Fibroblast of the aortic adventitia (primary cell): ENCODE results near the gene MMD2. TPM values are rescaled to one million over a fixed set of nuclear protein-coding genes. Genes with fewer than 3 reads are reported as not detected.

ENCODE experiments used
- DNase-seq: peaks from one replicate; pipeline ENCODE4 v3.0.0-alpha.2; 2010; ENCODE audit warnings: low read depth
- H3K4me3 ChIP-seq: 2 replicates; pipeline ENCODE4 v1.5.1; 2011; ENCODE audit warnings: low read depth, mild to moderate bottlenecking, control low read depth, low read length, moderate library complexity
- total RNA-seq: library from RNA; depleted of rRNA; stranded (reverse); fragments of >200 nt; gene quantifications from 2 replicates; pipeline ENCODE4 v1.2.3, GENCODE V29; 2012; ENCODE audit warnings: low replicate concordance
- TF ChIP-seq, protein P1 (sequence below): IDR thresholded peaks from 2 replicates; pipeline ENCODE4 v1.5.1; 2011; ENCODE audit warnings: mild to moderate bottlenecking, low read length, control low read depth, inconsistent platforms; ENCODE audit not compliant: insufficient read depth

MMD2 gene
- total RNA-seq, 1 donor = not detected

GRCh38 chr7:4943297-4943696 is 15.7 kb downstream of the MMD2 start:
- DNase-seq = no peak
- H3K4me3 ChIP-seq = no peak overlapping the region
- TF ChIP-seq, protein P1, sequence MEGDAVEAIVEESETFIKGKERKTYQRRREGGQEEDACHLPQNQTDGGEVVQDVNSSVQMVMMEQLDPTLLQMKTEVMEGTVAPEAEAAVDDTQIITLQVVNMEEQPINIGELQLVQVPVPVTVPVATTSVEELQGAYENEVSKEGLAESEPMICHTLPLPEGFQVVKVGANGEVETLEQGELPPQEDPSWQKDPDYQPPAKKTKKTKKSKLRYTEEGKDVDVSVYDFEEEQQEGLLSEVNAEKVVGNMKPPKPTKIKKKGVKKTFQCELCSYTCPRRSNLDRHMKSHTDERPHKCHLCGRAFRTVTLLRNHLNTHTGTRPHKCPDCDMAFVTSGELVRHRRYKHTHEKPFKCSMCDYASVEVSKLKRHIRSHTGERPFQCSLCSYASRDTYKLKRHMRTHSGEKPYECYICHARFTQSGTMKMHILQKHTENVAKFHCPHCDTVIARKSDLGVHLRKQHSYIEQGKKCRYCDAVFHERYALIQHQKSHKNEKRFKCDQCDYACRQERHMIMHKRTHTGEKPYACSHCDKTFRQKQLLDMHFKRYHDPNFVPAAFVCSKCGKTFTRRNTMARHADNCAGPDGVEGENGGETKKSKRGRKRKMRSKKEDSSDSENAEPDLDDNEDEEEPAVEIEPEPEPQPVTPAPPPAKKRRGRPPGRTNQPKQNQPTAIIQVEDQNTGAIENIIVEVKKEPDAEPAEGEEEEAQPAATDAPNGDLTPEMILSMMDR = no peak

- TF ChIP-seq, protein P1 = no peak
- H3K4me3 ChIP-seq = no peak overlapping the region
- DNase-seq = no peak
Measured at GRCh38 chr7:4939971-4940728, 18.8 kb downstream of the MMD2 start.

- H3K4me3 ChIP-seq = no peak overlapping the region
- no peak for DNase-seq
Measured at GRCh38 chr7:4937411-4937810, 21.6 kb downstream of the MMD2 start.

DNA sequence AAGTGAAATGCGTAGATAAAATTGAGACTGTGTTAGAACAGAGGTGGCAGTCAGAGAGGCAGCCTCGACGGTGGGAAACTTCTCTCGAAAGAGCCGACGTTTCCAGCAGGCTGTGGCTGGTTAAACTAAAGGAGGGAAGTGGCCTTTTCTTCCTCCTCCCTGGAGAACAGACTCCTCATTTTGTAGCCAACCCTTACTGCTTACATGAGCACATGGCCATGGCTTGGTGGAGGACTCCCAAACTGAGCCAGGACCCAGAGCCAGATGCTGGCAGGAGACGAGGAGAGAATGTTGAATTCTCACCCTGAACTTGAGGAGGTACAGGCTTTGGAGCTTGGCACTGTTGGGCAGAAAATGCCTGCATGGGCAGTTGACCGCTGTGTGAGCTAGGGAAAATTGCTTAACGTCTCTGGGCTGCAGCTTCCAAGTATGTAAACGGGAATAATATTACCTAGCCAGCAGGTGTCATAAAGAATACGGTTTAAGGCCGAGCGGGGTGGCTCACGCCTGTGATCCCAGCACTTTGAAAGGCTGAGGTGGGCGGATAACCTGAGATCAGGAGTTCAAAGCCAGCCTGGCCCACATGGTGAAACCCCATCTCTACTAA is 24.5 kb downstream of the MMD2 start:
- TF ChIP-seq, protein P1 = no peak
- H3K4me3 ChIP-seq = no peak overlapping the region
- no peak for DNase-seq

More at GRCh38 chr7:4937411-4937810, 21.6 kb downstream of the MMD2 start:
- TF ChIP-seq, protein P1 = no peak

GRCh38 chr7:4931943-4932342 is 27.0 kb downstream of the MMD2 start:
- no peak for DNase-seq
- TF ChIP-seq, protein P1 = no peak

DNA sequence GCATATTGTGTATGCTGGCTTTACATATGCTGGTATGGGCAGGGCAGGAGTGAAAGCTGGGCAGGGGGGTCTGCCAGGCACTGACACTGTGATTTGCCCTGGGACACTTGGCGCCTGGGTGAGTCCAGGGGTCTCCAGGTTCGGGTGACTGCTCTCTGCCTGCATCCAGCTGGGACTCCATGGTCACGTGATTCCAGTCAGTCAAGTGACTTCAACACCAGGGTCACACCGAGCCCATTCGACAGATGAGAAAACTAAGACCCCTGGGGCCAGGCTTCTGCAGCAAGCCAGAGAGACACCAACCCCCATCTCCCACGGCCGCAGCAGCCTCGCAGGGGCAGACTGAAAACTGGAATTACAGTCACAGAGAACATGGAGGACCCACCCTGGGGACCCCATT is 30.0 kb downstream of the MMD2 start:
- no peak for DNase-seq
- TF ChIP-seq, protein P1 = no peak
- H3K4me3 ChIP-seq = no peak overlapping the region

More at GRCh38 chr7:4931943-4932342, 27.0 kb downstream of the MMD2 start:
- no peak overlapping the region for H3K4me3 ChIP-seq
